ENCODE results near the gene CGB8. TPM values are rescaled to one million over a fixed set of nuclear protein-coding genes. Genes with fewer than 3 reads are reported as not detected.
"Not testable (repeated sequence)": the region's sequence is repeated elsewhere in the genome, so short reads cannot be mapped to it uniquely, and the experiment has no call there.

Gene CGB8
- total and polyA plus RNA-seq, 10 donors, result not detected

- 7 to 44% (median 19%) methylated on average over 19 to 41 of the region's 41 CpGs for WGBS, 5 donors
- no peak overlapping the region for H3K27ac ChIP-seq
- TF ChIP-seq POLR2A (IDR thresholded peaks at IDR 0.05), result no peak
- TF ChIP-seq POLR2AphosphoS5 (IDR thresholded peaks at IDR 0.05), result peak in 1 of 3 donors; percentile 22
- H3K4me1 ChIP-seq, result peaks cover 4 to 32% (median 25%) of the 10 kb centered on the region in 6 donors
- peaks cover 0 to 21% (median 18%) of the 10 kb centered on the region in 6 donors for H3K36me3 ChIP-seq
- peaks cover 0 to 34% (median 7%) of the 10 kb centered on the region in 7 donors for H3K27me3 ChIP-seq (replicated peaks in 1 of 7)
- peak; percentile 88 for DNase-seq
- no peaks in the 10 kb centered on the region for H3K9me3 ChIP-seq
- intact Hi-C loops (cut with DNase I; ENCODE audit: low total_unique reads), result no loop called here
- peak overlapping the region; percentile 22 to 77 (median 52) for H3K4me3 ChIP-seq
Observed at GRCh38 chr19:49019242-49019932, 29.5 kb downstream of the CGB8 start.

GRCh38 chr19:49018388-49019241 lies 30.3 kb downstream of the CGB8 start:
- WGBS, 5 donors, result 2 to 6% (median 3%) methylated on average over 48 to 50 of the region's 50 CpGs
- Histone ChIP-seq H3K27me3 (replicated peaks in 1 of 7) (peaks cover 0 to 34% (median 7%) of the 10 kb centered on the region in 7 donors), H3K4me3 (peak overlapping the region; percentile 43 to 77 (median 52)), H3K36me3 (peaks cover 0 to 29% (median 20%) of the 10 kb centered on the region in 6 donors), H3K27ac (peak overlapping the region in 3 of 8 donors; percentile 47 to 59 (median 56)), H3K4me1 (peaks cover 4 to 32% (median 25%) of the 10 kb centered on the region in 6 donors)
- intact Hi-C loops (cut with DNase I; ENCODE audit: low total_unique reads); H3K9me3 ChIP-seq: not testable (repeated sequence)
- peak; percentile 76 for DNase-seq

GRCh38 chr19:49017666-49018351 lies 31.1 kb downstream of the CGB8 start:
- WGBS, 5 donors, result 0 to 2% (median 1%) methylated on average over 16 to 62 of the region's 62 CpGs
- Histone ChIP-seq H3K36me3 (peaks cover 0 to 37% (median 20%) of the 10 kb centered on the region in 6 donors), H3K9me3 (no peaks in the 10 kb centered on the region), H3K4me1 (peaks cover 4 to 32% (median 25%) of the 10 kb centered on the region in 6 donors), H3K27me3 (replicated peaks in 1 of 7) (peaks cover 0 to 34% (median 7%) of the 10 kb centered on the region in 7 donors), H3K27ac (peak overlapping the region in 7 of 8 donors; percentile 9 to 59 (median 44)), H3K4me3 (peak overlapping the region; percentile 43 to 77 (median 52))
- intact Hi-C loops (cut with DNase I; ENCODE audit: low total_unique reads), result no loop called here
- peak; percentile 90 for DNase-seq
- TF ChIP-seq POLR2AphosphoS5 (IDR thresholded peaks at IDR 0.05) (peak; percentile 33 to 72 (median 64)), POLR2A (IDR thresholded peaks at IDR 0.05) (no peak)
- TF ChIP-seq, protein P1, sequence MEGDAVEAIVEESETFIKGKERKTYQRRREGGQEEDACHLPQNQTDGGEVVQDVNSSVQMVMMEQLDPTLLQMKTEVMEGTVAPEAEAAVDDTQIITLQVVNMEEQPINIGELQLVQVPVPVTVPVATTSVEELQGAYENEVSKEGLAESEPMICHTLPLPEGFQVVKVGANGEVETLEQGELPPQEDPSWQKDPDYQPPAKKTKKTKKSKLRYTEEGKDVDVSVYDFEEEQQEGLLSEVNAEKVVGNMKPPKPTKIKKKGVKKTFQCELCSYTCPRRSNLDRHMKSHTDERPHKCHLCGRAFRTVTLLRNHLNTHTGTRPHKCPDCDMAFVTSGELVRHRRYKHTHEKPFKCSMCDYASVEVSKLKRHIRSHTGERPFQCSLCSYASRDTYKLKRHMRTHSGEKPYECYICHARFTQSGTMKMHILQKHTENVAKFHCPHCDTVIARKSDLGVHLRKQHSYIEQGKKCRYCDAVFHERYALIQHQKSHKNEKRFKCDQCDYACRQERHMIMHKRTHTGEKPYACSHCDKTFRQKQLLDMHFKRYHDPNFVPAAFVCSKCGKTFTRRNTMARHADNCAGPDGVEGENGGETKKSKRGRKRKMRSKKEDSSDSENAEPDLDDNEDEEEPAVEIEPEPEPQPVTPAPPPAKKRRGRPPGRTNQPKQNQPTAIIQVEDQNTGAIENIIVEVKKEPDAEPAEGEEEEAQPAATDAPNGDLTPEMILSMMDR (IDR thresholded peaks at IDR 0.05 in 8 of 11, conservative IDR thresholded peaks at IDR 0.05 in 3 of 11), result peak in 7 of 11 experiments; percentile 38 to 76 (median 63)

- H3K27ac ChIP-seq, result peak within 1 kb of the TSS in 7 of 8 donors; percentile 9 to 59 (median 44)
- TF ChIP-seq POLR2AphosphoS5 (IDR thresholded peaks at IDR 0.05) (no peak), POLR2A (IDR thresholded peaks at IDR 0.05) (no peak)
- TF ChIP-seq, protein P1 (IDR thresholded peaks at IDR 0.05 in 8 of 11, conservative IDR thresholded peaks at IDR 0.05 in 3 of 11), result no peak
- 63 to 76% (median 71%) methylated on average over 13 to 17 of the region's 17 CpGs for WGBS, 5 donors
- intact Hi-C loops (cut with DNase I; ENCODE audit: low total_unique reads), result no loop called here
- no peaks in the 10 kb centered on the region for H3K9me3 ChIP-seq
- peak within 1 kb of the TSS; percentile 43 to 77 (median 52) for H3K4me3 ChIP-seq
- H3K36me3 ChIP-seq, result peaks cover 0 to 43% (median 22%) of the 10 kb centered on the region in 6 donors
- no peak for DNase-seq
- H3K4me1 ChIP-seq, result peaks cover 4 to 32% (median 25%) of the 10 kb centered on the region in 6 donors
- peaks cover 0 to 34% (median 7%) of the 10 kb centered on the region in 7 donors for H3K27me3 ChIP-seq (replicated peaks in 1 of 7)
Observed at GRCh38 chr19:49017041-49017665, 31.8 kb downstream of the CGB8 start, which contains the start of gene LHB. TSS of gene LHB (minus strand) at chr19:49017091. CDS start at chr19:49017081, 10 bp downstream.

Measured in spleen (tissue), 11 donors.